Subcutaneous adipose tissue (tissue), 4 donors: ENCODE results near the gene MMAB. TPM values are rescaled to one million over a fixed set of nuclear protein-coding genes. Genes with fewer than 3 reads are reported as not detected.

Experiments used
- CTCF ChIP-seq: fragments of 450-650 bp; IDR thresholded peaks from one replicate; pipeline ENCODE4 v1.5.1; 2016; ENCODE audit warnings: low read depth, mild to moderate bottlenecking, control low read depth, antibody characterized with exemption, moderate library complexity
- total RNA-seq, 4 donors: library from RNA; depleted of rRNA; stranded (reverse); fragments of >200 nt; gene quantifications; one replicate each; pipeline ENCODE4 v1.1.0, GENCODE V29; 2016

Gene MMAB
- total RNA-seq, 4 donors from 2014 or later = 11.7 to 45.6 (median 24.7) TPM

- no peak for TF ChIP-seq CTCF
These were observed 15.9 kb upstream of the MMAB start for GRCh38 chr12:109589240-109589590.

GRCh38 chr12:109588461-109589239, 15.3 kb upstream of the MMAB start:
- no peak for TF ChIP-seq CTCF

GRCh38 chr12:109587921-109588320, 14.6 kb upstream of the MMAB start:
- no peak for TF ChIP-seq CTCF

- TF ChIP-seq CTCF = no peak
These were observed 13.3 kb upstream of the MMAB start for GRCh38 chr12:109586385-109587296.

- no peak for TF ChIP-seq CTCF
These were observed 10.4 kb upstream of the MMAB start for GRCh38 chr12:109583733-109584132.

GRCh38 chr12:109582636-109583035, 9.3 kb upstream of the MMAB start:
- TF ChIP-seq CTCF = no peak

- TF ChIP-seq CTCF = no peak
These were observed 8.6 kb upstream of the MMAB start for GRCh38 chr12:109581856-109582255.
